ENCODE data around the gene PLCL2.

GRCh38 chr3:16897254-16897926, 12.6 kb downstream of the PLCL2 start:
- TF ChIP-seq, protein P1, sequence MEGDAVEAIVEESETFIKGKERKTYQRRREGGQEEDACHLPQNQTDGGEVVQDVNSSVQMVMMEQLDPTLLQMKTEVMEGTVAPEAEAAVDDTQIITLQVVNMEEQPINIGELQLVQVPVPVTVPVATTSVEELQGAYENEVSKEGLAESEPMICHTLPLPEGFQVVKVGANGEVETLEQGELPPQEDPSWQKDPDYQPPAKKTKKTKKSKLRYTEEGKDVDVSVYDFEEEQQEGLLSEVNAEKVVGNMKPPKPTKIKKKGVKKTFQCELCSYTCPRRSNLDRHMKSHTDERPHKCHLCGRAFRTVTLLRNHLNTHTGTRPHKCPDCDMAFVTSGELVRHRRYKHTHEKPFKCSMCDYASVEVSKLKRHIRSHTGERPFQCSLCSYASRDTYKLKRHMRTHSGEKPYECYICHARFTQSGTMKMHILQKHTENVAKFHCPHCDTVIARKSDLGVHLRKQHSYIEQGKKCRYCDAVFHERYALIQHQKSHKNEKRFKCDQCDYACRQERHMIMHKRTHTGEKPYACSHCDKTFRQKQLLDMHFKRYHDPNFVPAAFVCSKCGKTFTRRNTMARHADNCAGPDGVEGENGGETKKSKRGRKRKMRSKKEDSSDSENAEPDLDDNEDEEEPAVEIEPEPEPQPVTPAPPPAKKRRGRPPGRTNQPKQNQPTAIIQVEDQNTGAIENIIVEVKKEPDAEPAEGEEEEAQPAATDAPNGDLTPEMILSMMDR (IDR thresholded peaks at IDR 0.05) = no peak
- TF ChIP-seq SIN3A (IDR thresholded peaks at IDR 0.05; ENCODE audit: borderline replicate concordance, insufficient read depth, low read depth, low read length) (no peak), REST (IDR thresholded peaks at IDR 0.05; ENCODE audit: insufficient read depth in 1 of 2, low read depth in 2 of 2, low read length in 1 of 2) (no peak)

All from Panc1 (cell line).